H1 (cell line): ENCODE measurements around the gene ZNF775. TPM values are rescaled to one million over a fixed set of nuclear protein-coding genes. Genes with fewer than 3 reads are reported as not detected.
A peak's percentile ranks its signal among the peaks of the same experiment; 100 is the strongest.

Experiments
- CTCF ChIA-PET: fragments of 300-600 bp; sonication (Branson Sonifier 250); formaldehyde crosslinking; loops from one replicate; lab custom pipeline; 2021; ENCODE audit not compliant: partially characterized antibody; lab: Charles Lee
- POLR2A ChIA-PET: fragments of 300-600 bp; sonication (Branson Sonifier 250); formaldehyde crosslinking; loops from one replicate; lab custom pipeline; 2021; ENCODE audit warnings: inconsistent platforms; ENCODE audit not compliant: partially characterized antibody; lab: Charles Lee
- DNase-seq, 2 experiments: peaks; one replicate each; pipeline versions ENCODE4 v3.0.0 to v3.0.0-alpha.2; 2010 to 2022; ENCODE audit warnings: low spot score in 2 of 2, low read depth in 1 of 2, mixed read lengths in 1 of 2
- FAIRE-seq: peaks from 2 replicates; lab custom pipeline; 2011; peaks lifted over from hg19 to GRCh38; lab: Jason Lieb, UNC
- H2AFZ ChIP-seq: 2 replicates; pipeline ENCODE4 v1.8.1; 2012; ENCODE audit warnings: low read length, inconsistent platforms
- H2AK5ac ChIP-seq: 2 replicates; pipeline ENCODE4 v1.6.1; 2013; ENCODE audit warnings: low read depth, low read length
- H2BK120ac ChIP-seq: replicated peaks from 2 replicates; pipeline ENCODE3; 2013; ENCODE audit warnings: low read depth, low read length, inconsistent platforms
- H2BK12ac ChIP-seq: 2 replicates; pipeline ENCODE4 v1.6.1; 2013; ENCODE audit warnings: low read depth, low read length
- H2BK15ac ChIP-seq: 2 replicates; pipeline ENCODE4 v1.6.1; 2013; ENCODE audit warnings: low read length
- H2BK20ac ChIP-seq: 2 replicates; pipeline ENCODE4 v1.6.1; 2013; ENCODE audit warnings: low read length
- H2BK5ac ChIP-seq: 2 replicates; pipeline ENCODE4 v1.6.1; 2013; ENCODE audit warnings: low read depth, low read length
- H3K14ac ChIP-seq: 2 replicates; pipeline ENCODE4 v1.6.1; 2013; ENCODE audit warnings: inconsistent platforms; ENCODE audit not compliant: insufficient read length
- H3K18ac ChIP-seq: 2 replicates; pipeline ENCODE4 v1.6.1; 2013; ENCODE audit warnings: low read length; ENCODE audit errors: extremely low read depth
- H3K23ac ChIP-seq: 2 replicates; pipeline ENCODE4 v1.6.1; 2013; ENCODE audit warnings: inconsistent platforms; ENCODE audit not compliant: insufficient read length
- H3K23me2 ChIP-seq: 2 replicates; pipeline ENCODE4 v1.6.1; 2013; ENCODE audit warnings: low read depth, low read length
- H3K27ac ChIP-seq: 2 replicates; pipeline ENCODE4 v1.6.1; 2011; ENCODE audit warnings: low read depth, low read length, inconsistent platforms
- H3K27me3 ChIP-seq, 4 experiments: replicated peaks in 1 of 4; 1 replicate in 1 of 4; 2 replicates in 3 of 4; pipeline versions ENCODE4 v1.6.1 to v1.8.1; 2011 to 2013; ENCODE audit warnings: low read length in 3 of 4, mild to moderate bottlenecking in 3 of 4, inconsistent platforms in 2 of 4, mixed read lengths in 2 of 4, moderate library complexity in 1 of 4; ENCODE audit not compliant: control insufficient read depth in 3 of 4, insufficient read depth in 3 of 4; ENCODE audit errors: extremely low read depth in 1 of 4
- H3K36me3 ChIP-seq, 4 experiments: 2 replicates each; pipeline versions ENCODE4 v1.6.1 to v1.8.1; 2011 to 2013; ENCODE audit warnings: mild to moderate bottlenecking in 4 of 4, low read length in 3 of 4, moderate library complexity in 2 of 4, control low read depth in 1 of 4, inconsistent platforms in 1 of 4; ENCODE audit not compliant: insufficient read depth in 4 of 4, control insufficient read depth in 2 of 4
- H3K4ac ChIP-seq: replicated peaks from 2 replicates; pipeline ENCODE3; 2013; ENCODE audit warnings: low read length, low read depth, mixed read lengths, inconsistent platforms; ENCODE audit not compliant: insufficient read length
- H3K4me1 ChIP-seq, 4 experiments: replicated peaks in 1 of 4; 1 replicate in 1 of 4; 2 replicates in 3 of 4; pipeline versions ENCODE4 v1.6.1 to v1.8.1; 2011 to 2013; ENCODE audit warnings: low read length in 3 of 4, inconsistent platforms in 2 of 4, mixed read lengths in 1 of 4; ENCODE audit not compliant: insufficient read depth in 4 of 4, control insufficient read depth in 3 of 4
- H3K4me2 ChIP-seq, 2 experiments: 2 replicates each; pipeline versions ENCODE4 v1.6.1 to v1.8.1; 2011 to 2013; ENCODE audit warnings: low read depth in 2 of 2, low read length in 2 of 2, control low read depth in 1 of 2, inconsistent platforms in 1 of 2, mild to moderate bottlenecking in 1 of 2; ENCODE audit not compliant: insufficient read depth in 1 of 2
- H3K4me3 ChIP-seq, 4 experiments: fragments of 200-600, 300-600 bp in 1 of 4; sonication (generic), shearing (Covaris generic), sonication (Bioruptor Twin) in 1 of 4; 2 replicates each; pipeline versions ENCODE4 v1.5.1 to v1.8.1; 2011 to 2016; ENCODE audit warnings: low read length in 4 of 4, low read depth in 3 of 4, control low read depth in 2 of 4, inconsistent platforms in 2 of 4, mild to moderate bottlenecking in 2 of 4, mixed read lengths in 1 of 4, moderate library complexity in 1 of 4; ENCODE audit not compliant: insufficient read depth in 2 of 4; ENCODE audit errors: extremely low read depth in 1 of 4
- H3K56ac ChIP-seq: replicated peaks from 2 replicates; pipeline ENCODE3; 2013; ENCODE audit warnings: low read depth, mild to moderate bottlenecking, mixed read lengths, low read length, inconsistent platforms; ENCODE audit not compliant: insufficient read length
- H3K79me1 ChIP-seq: 2 replicates; pipeline ENCODE4 v1.6.1; 2013; ENCODE audit warnings: low read depth, low read length, control low read depth
- H3K79me2 ChIP-seq, 2 experiments: 2 replicates each; pipeline versions ENCODE4 v1.6.1 to v1.8.1; 2012 to 2013; ENCODE audit warnings: low read length in 2 of 2, mild to moderate bottlenecking in 2 of 2, inconsistent platforms in 1 of 2; ENCODE audit not compliant: insufficient read depth in 2 of 2, control insufficient read depth in 1 of 2
- H3K9ac ChIP-seq, 4 experiments: replicated peaks in 1 of 4; 1 replicate in 1 of 4; 2 replicates in 3 of 4; pipeline versions ENCODE4 v1.6.1 to v1.8.1; 2011 to 2013; ENCODE audit warnings: low read depth in 3 of 4, low read length in 3 of 4, control low read depth in 2 of 4, mild to moderate bottlenecking in 2 of 4, moderate library complexity in 2 of 4, inconsistent platforms in 1 of 4; ENCODE audit errors: extremely low read depth in 1 of 4
- H3K9me3 ChIP-seq, 2 experiments: 2 replicates each; pipeline versions ENCODE4 v1.6.1 to v1.8.1; 2012 to 2013; ENCODE audit warnings: mild to moderate bottlenecking in 2 of 2, moderate library complexity in 2 of 2, control low read depth in 1 of 2, inconsistent platforms in 1 of 2, low read depth in 1 of 2, low read length in 1 of 2, mixed read lengths in 1 of 2; ENCODE audit not compliant: insufficient read depth in 2 of 2
- H4K20me1 ChIP-seq, 2 experiments: replicated peaks in 1 of 2; 2 replicates each; pipeline versions ENCODE3 to v1.8.1; 2011 to 2013; ENCODE audit warnings: inconsistent platforms in 2 of 2, low read length in 2 of 2, mild to moderate bottlenecking in 1 of 2; ENCODE audit not compliant: insufficient read depth in 2 of 2, control insufficient read depth in 1 of 2
- H4K5ac ChIP-seq: 2 replicates; pipeline ENCODE4 v1.6.1; 2013; ENCODE audit warnings: low read length, low read depth, mixed read lengths, inconsistent platforms; ENCODE audit not compliant: insufficient read length
- H4K8ac ChIP-seq: 2 replicates; pipeline ENCODE4 v1.8.0; 2013; ENCODE audit warnings: mild to moderate bottlenecking, moderate library complexity, low read length, inconsistent platforms; ENCODE audit not compliant: insufficient read depth; ENCODE audit errors: extremely low read depth
- H4K91ac ChIP-seq: replicated peaks from 2 replicates; pipeline ENCODE3; 2013; ENCODE audit warnings: low read length, mixed read lengths, inconsistent platforms; ENCODE audit not compliant: insufficient read length
- CEBPB ChIP-seq: IDR thresholded peaks from 2 replicates; pipeline ENCODE4 v1.6.1; 2012; ENCODE audit warnings: low read depth, low read length
- CTBP2 ChIP-seq: IDR thresholded peaks from 2 replicates; pipeline ENCODE4 v1.7.0; 2011; ENCODE audit warnings: borderline replicate concordance, mild to moderate bottlenecking, moderate library complexity, mixed read lengths, low read length; ENCODE audit not compliant: insufficient read depth, insufficient read length
- EP300 ChIP-seq, 2 experiments: IDR thresholded peaks; 1 replicate in 1 of 2; 2 replicates in 1 of 2; pipeline ENCODE4 v1.6.1; 2011 to 2012; ENCODE audit warnings: low read depth in 2 of 2, low read length in 2 of 2, mild to moderate bottlenecking in 2 of 2, borderline replicate concordance in 1 of 2, inconsistent platforms in 1 of 2, moderate library complexity in 1 of 2
- FOSL1 ChIP-seq: IDR thresholded peaks from 2 replicates; pipeline ENCODE4 v1.6.1; 2011; ENCODE audit warnings: mild to moderate bottlenecking, low read depth, low read length, moderate library complexity; ENCODE audit not compliant: insufficient read depth
- HDAC6 ChIP-seq: IDR thresholded peaks from one replicate; pipeline ENCODE4 v1.7.1; 2012; ENCODE audit warnings: low read depth, mild to moderate bottlenecking, inconsistent platforms, low read length, moderate library complexity
- JUND ChIP-seq: IDR thresholded peaks from 2 replicates; pipeline ENCODE4 v1.6.1; 2011; ENCODE audit warnings: mild to moderate bottlenecking, improper control_type of control experiment, low read length
- KDM5A ChIP-seq: fragments of 200-600 bp; IDR thresholded peaks from 2 replicates; pipeline ENCODE4 v1.7.1; 2012; ENCODE audit warnings: mild to moderate bottlenecking, low read length, inconsistent platforms, mixed read lengths
- MAFK ChIP-seq: IDR thresholded peaks from 2 replicates; pipeline ENCODE4 v1.6.1; 2012; ENCODE audit warnings: low read depth, mild to moderate bottlenecking, improper control_type of control experiment, low read length
- PHF8 ChIP-seq: fragments of 200-600 bp; sonication (generic); conservative IDR thresholded peaks from 2 replicates; pipeline ENCODE4 v1.7.1; 2012; ENCODE audit warnings: low read depth, mild to moderate bottlenecking, inconsistent platforms, low read length, moderate library complexity
- SAP30 ChIP-seq: fragments of 300-600 bp; sonication (generic); IDR thresholded peaks from 2 replicates; pipeline ENCODE4 v1.7.1; 2012; ENCODE audit warnings: low read length, moderate library complexity, mild to moderate bottlenecking, inconsistent platforms; ENCODE audit not compliant: insufficient read depth, insufficient replicate concordance
- USF2 ChIP-seq: IDR thresholded peaks from 2 replicates; pipeline ENCODE4 v1.6.1; 2011; ENCODE audit warnings: low read length, improper control_type of control experiment
- whole genome bisulfite sequencing, 2 experiments: shearing (Covaris generic) in 1 of 2; methylation state at CpG; one replicate each; pipeline versions ENCODE4 v1.1.6 to v1.1.7; 2013 to 2015; ENCODE audit warnings: low lambda C conversion rate in 2 of 2, mixed read lengths in 2 of 2, inconsistent platforms in 1 of 2, low coverage in 1 of 2, missing lambda C conversion rate in 1 of 2; ENCODE audit not compliant: insufficient replicate concordance in 2 of 2, insufficient coverage in 1 of 2, insufficient read length in 1 of 2; ENCODE audit errors: extremely low coverage in 1 of 2, missing lambda C conversion rate in 1 of 2; 5-methylcytosine and 5-hydroxymethylcytosine counted together
- polyA plus RNA-seq, 7 experiments: library from polyadenylated mRNA; depleted of rRNA in 3 of 7; stranded (reverse) in 5 of 7; unstranded in 2 of 7; fragments of >200 nt in 5 of 7; fragments of 200-250 nt in 2 of 7; gene quantifications; 1 replicate in 5 of 7; 2 replicates in 1 of 7; 4 replicates in 1 of 7; pipeline versions ENCODE4 v1.2.1 to v1.2.3, GENCODE V29; 2011 to 2013; ENCODE audit warnings: missing spikeins in 2 of 7, mixed read lengths in 2 of 7
- total RNA-seq: library from RNA; stranded (reverse); fragmentation: NEBNext Ultra II Directional; extraction: Animal tissue kit (Norgen Biotek cat#: 25700); gene quantifications from 2 replicates; pipeline ENCODE4 v1.2.1, GENCODE V29; 2021

The ZNF775 gene
- total and polyA plus RNA-seq, 2 of the 8 experiments (the other 6 are each of a cell fraction or from before 2014, with no cell fraction given), result 13.6 to 21.5 TPM

GRCh38 chr7:150396851-150397260 is 17.7 kb downstream of the ZNF775 start:
- no peak overlapping the region; the same call in 1 of the 2 replicates for H2BK12ac ChIP-seq
- ChIA-PET POLR2A (interaction anchor here (1.1 to 13.9 kb wide), 6 partner anchors 11 to 28 kb away, joined by 4 to 164 read pairs (median 10); partner anchors contain the start of gene REPIN1), CTCF (interaction anchor here (0.7 to 1.7 kb wide), 6 partner anchors 10 to 38 kb away, joined by 3 read pairs; partner anchors contain the start of gene REPIN1)
- FAIRE-seq, result no peak
- no peak overlapping the region for H3K56ac ChIP-seq
- H3K18ac ChIP-seq, result no peak overlapping the region
- H3K4me1 ChIP-seq, result peaks cover 6 to 36% (median 27%) of the 10 kb centered on the region in 4 experiments
- H3K36me3 ChIP-seq, result peaks cover 6 to 38% (median 15%) of the 10 kb centered on the region in 4 experiments; a peak in 6 of 8 replicates
- no peak overlapping the region for H2BK15ac ChIP-seq
- DNase-seq, result no peak
- H2BK120ac ChIP-seq, result no peak overlapping the region
- H2AK5ac ChIP-seq, result no peak overlapping the region
- no peak overlapping the region for H3K4me2 ChIP-seq
- no peak overlapping the region for H3K27ac ChIP-seq
- no peak overlapping the region for H2BK20ac ChIP-seq
- no peak overlapping the region for H3K23ac ChIP-seq
- H3K23me2 ChIP-seq, result no peaks in the 10 kb centered on the region
- H3K27me3 ChIP-seq, result no peaks in the 10 kb centered on the region
- no peak overlapping the region; the same call in 1 of the 2 replicates for H4K8ac ChIP-seq
- no peaks in the 10 kb centered on the region for H3K79me1 ChIP-seq
- no peak overlapping the region for H3K14ac ChIP-seq
- H3K9ac ChIP-seq, result no peak overlapping the region
- H2AFZ ChIP-seq, result no peak overlapping the region
- no peaks in the 10 kb centered on the region for H3K9me3 ChIP-seq
- 96% methylated on average over 40 of the region's 48 CpGs; no CpG with 5 or more reads in 1 of the 2 experiments for WGBS, 2 experiments
- H2BK5ac ChIP-seq, result peak overlapping the region; percentile 55; the same call in 1 of the 2 replicates
- no peak overlapping the region for H3K4ac ChIP-seq
- H3K79me2 ChIP-seq, result peaks cover 0 to 23% of the 10 kb centered on the region in 2 experiments; a peak in 2 of 4 replicates
- no peak overlapping the region for H4K91ac ChIP-seq
- no peak overlapping the region for H4K5ac ChIP-seq
- no peaks in the 10 kb centered on the region for H4K20me1 ChIP-seq
- no peak overlapping the region for H3K4me3 ChIP-seq
- TF ChIP-seq EP300 (IDR thresholded peaks at IDR 0.05; ENCODE audit: borderline replicate concordance in 1 of 2, low read depth in 2 of 2, low read length in 2 of 2), result no peak
- no peak for TF ChIP-seq KDM5A
- no peak for TF ChIP-seq MAFK
- TF ChIP-seq JUND, result no peak
- no peak for TF ChIP-seq HDAC6
- no peak for TF ChIP-seq CEBPB
- TF ChIP-seq CTBP2, result no peak
- no peak for TF ChIP-seq FOSL1
- TF ChIP-seq USF2, result no peak
- no peak for TF ChIP-seq PHF8
- TF ChIP-seq SAP30, result no peak
